ENCODE measurements around the gene EPHA3. TPM values are rescaled to one million over a fixed set of nuclear protein-coding genes. Genes with fewer than 3 reads are reported as not detected.

Gene EPHA3
- total RNA-seq, 1 donor from 2014 or later = 0.17 TPM

DNA sequence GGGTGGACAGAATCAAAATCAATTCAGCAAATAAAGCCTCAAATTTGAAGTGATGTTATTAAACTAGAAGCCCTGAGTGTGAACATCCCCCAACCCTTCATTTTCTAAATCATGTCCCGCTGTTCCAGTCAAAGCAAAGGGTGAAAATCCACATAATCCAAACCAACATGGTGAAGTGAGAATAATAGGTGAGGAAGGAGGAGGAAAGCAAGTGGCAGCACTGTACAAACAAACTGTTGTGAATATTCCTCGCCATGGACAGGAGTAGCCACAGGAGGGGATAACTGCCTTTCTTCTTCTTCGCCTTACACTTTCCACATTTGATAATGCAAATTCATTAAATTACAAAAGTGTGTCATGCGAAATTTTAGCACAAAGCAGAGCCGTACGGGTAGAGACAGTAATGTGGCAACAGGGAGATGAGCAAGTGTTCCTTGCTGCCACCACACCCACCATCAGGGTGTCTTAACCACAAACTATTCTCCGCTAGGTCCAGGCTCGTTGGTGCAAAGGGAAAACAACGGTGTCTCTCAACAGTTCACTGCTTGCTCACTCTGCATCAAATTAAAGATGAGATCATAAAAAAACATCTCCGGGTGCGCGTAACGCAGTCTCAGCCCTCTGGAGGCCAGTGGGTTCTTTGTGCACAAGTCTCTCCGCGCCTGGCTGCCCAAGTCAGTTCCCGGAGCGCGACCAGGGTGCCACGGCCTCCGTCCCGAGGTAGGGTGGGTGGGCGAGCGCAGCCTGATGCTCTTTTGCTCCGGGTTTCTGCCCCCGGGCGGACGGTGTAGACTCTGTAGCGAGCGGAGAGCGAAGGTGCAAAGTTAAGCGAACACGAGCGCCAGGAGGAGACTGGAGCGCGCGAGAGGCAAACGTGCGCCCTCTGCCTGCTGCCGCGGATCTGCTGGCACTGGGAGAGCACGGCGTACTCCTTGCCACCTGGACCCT lies 6.7 kb downstream of the EPHA3 start:
- DNase-seq (ENCODE audit: low spot score, unreplicated experiment) = peak; percentile 72
- Mint-ChIP-seq H3K4me3 (ENCODE audit: low read depth) (peak overlapping the region; percentile 90), H3K36me3 (ENCODE audit: insufficient read depth) (no peaks in the 10 kb centered on the region), H3K4me1 (ENCODE audit: low read depth) (peaks cover 14% of the 10 kb centered on the region), H3K9me3 (ENCODE audit: low read depth) (no peaks in the 10 kb centered on the region), H3K27ac (peak overlapping the region; percentile 88), H3K27me3 (peaks cover 40% of the 10 kb centered on the region)
- TF ChIP-seq, protein P1, sequence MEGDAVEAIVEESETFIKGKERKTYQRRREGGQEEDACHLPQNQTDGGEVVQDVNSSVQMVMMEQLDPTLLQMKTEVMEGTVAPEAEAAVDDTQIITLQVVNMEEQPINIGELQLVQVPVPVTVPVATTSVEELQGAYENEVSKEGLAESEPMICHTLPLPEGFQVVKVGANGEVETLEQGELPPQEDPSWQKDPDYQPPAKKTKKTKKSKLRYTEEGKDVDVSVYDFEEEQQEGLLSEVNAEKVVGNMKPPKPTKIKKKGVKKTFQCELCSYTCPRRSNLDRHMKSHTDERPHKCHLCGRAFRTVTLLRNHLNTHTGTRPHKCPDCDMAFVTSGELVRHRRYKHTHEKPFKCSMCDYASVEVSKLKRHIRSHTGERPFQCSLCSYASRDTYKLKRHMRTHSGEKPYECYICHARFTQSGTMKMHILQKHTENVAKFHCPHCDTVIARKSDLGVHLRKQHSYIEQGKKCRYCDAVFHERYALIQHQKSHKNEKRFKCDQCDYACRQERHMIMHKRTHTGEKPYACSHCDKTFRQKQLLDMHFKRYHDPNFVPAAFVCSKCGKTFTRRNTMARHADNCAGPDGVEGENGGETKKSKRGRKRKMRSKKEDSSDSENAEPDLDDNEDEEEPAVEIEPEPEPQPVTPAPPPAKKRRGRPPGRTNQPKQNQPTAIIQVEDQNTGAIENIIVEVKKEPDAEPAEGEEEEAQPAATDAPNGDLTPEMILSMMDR (IDR thresholded peaks at IDR 0.05; ENCODE audit: unreplicated experiment) = peak; percentile 86

DNA sequence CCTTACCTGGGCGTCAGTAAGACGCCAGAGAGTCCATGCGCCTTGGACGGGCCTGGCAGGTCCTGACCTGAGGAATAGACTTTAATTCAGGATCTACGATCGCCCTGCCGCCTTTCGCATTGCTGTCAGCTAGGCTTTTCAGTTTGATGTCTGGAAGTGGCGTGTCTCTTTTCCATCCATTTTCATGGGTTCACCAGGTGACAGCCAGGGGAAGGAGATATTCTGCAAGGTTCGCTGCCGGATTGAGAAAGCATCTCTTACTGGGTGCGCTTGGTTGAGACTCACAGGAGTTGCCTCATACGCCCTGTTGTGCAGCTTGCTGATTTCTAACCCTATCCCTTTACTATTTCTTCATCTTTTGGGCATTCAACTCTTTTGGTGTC lies 7.4 kb downstream of the EPHA3 start:
- Mint-ChIP-seq H3K27me3 (peaks cover 34% of the 10 kb centered on the region), H3K36me3 (ENCODE audit: insufficient read depth) (no peaks in the 10 kb centered on the region), H3K9me3 (ENCODE audit: low read depth) (no peaks in the 10 kb centered on the region), H3K4me3 (ENCODE audit: low read depth) (peak overlapping the region; percentile 90), H3K4me1 (ENCODE audit: low read depth) (peaks cover 14% of the 10 kb centered on the region), H3K27ac (no peak overlapping the region)
- TF ChIP-seq, protein P1 (IDR thresholded peaks at IDR 0.05; ENCODE audit: unreplicated experiment) = no peak
- no peak for DNase-seq (ENCODE audit: low spot score, unreplicated experiment)

DNA sequence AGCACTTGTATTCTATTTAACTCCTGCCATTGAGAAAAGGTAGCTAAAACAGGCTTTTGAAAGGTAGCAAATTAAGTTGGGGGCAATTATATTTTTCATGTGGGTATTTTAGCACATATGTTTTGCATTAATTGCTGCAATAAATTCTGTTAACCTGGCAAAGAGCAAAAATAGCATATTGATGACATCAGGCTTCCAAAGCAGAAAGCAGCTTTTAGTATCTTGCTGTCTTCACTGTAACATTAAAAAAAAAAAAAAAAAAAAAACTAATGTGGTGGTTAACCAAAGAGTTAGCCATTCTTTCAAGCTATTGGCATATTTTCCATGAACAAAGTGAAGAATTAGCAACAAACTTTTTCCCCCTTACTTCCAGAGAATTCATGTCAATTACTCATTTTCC lies 9.1 kb downstream of the EPHA3 start:
- peaks cover 33% of the 10 kb centered on the region for H3K27me3 Mint-ChIP-seq
- H3K36me3 Mint-ChIP-seq (ENCODE audit: insufficient read depth) = no peaks in the 10 kb centered on the region
- no peak for DNase-seq (ENCODE audit: low spot score, unreplicated experiment)
- no peaks in the 10 kb centered on the region for H3K9me3 Mint-ChIP-seq (ENCODE audit: low read depth)
- no peak overlapping the region for H3K27ac Mint-ChIP-seq
- H3K4me1 Mint-ChIP-seq (ENCODE audit: low read depth) = peaks cover 14% of the 10 kb centered on the region
- TF ChIP-seq, protein P1 (IDR thresholded peaks at IDR 0.05; ENCODE audit: unreplicated experiment) = no peak
- no peak overlapping the region for H3K4me3 Mint-ChIP-seq (ENCODE audit: low read depth)

DNA sequence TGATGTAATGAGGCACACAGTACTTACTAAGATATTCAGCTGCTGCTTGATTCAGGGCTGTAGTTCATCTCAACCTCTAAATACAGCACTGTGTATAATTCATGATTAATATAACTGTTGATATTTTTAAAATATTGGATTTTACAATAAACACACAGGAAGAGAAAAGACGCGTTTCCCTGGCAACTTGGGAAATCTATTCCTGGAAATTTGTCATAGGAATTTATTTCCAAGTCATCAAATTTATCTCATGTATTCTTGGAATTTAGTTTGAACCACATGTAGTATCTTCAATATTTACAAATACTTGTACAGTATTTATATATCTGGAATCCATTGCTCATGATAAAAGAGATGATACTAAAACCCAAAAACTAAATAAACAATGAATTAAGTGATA lies 30.6 kb downstream of the EPHA3 start:
- TF ChIP-seq, protein P1 (IDR thresholded peaks at IDR 0.05; ENCODE audit: unreplicated experiment) = no peak
- Mint-ChIP-seq H3K36me3 (ENCODE audit: insufficient read depth) (no peaks in the 10 kb centered on the region), H3K27ac (no peak overlapping the region), H3K4me3 (ENCODE audit: low read depth) (no peak overlapping the region), H3K9me3 (ENCODE audit: low read depth) (no peaks in the 10 kb centered on the region), H3K27me3 (no peaks in the 10 kb centered on the region), H3K4me1 (ENCODE audit: low read depth) (no peaks in the 10 kb centered on the region)
- no peak for DNase-seq (ENCODE audit: low spot score, unreplicated experiment)

DNA sequence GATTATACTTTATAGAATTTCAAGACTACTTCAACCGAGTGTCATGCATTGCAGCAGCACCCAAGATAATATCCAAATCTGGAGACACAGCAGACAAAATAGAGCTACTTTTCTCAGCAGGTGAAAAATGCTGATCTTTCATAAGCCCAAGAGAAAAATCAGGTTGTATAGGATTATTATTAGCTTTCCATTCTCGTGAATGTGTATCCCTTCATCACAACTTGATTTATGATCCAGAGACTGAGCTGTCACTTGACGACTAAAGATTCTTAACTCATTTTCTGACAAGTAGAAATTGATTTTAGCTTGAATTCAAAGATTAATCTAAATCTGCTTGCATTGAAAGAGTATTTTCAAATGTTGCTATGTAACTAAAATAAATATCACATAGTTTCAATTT lies 32.4 kb downstream of the EPHA3 start:
- H3K27me3 Mint-ChIP-seq = no peaks in the 10 kb centered on the region
- H3K27ac Mint-ChIP-seq = no peak overlapping the region
- no peak for DNase-seq (ENCODE audit: low spot score, unreplicated experiment)
- no peak overlapping the region for H3K4me3 Mint-ChIP-seq (ENCODE audit: low read depth)
- no peaks in the 10 kb centered on the region for H3K9me3 Mint-ChIP-seq (ENCODE audit: low read depth)
- no peaks in the 10 kb centered on the region for H3K4me1 Mint-ChIP-seq (ENCODE audit: low read depth)
- TF ChIP-seq, protein P1 (IDR thresholded peaks at IDR 0.05; ENCODE audit: unreplicated experiment) = no peak
- H3K36me3 Mint-ChIP-seq (ENCODE audit: insufficient read depth) = no peaks in the 10 kb centered on the region

All from progenitor cell of endocrine pancreas (in vitro differentiated cells).